Measurements from ENCODE around the gene GJA9.

GJA9 gene

DNA sequence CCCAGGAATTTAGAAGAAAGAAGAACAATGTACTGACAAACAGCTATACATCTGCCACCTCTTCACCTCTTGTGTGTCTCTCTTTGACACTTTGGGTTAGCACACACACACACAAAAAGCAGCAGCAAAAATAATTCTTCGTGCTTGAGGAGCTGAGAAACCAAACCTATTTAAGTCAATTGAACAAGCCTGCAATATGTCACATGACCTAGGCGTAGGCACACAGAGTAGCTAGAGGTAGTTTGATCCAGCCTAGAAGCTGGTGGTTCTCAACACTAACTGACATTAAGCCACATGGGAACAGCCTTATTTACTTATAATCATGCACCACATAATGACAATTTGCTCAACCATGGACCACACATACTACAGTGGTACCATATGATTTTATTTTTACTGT lies 54.1 kb downstream of the GJA9 start:
- H3K27ac ChIP-seq (ENCODE audit: poor library complexity, severe bottlenecking), result no peak overlapping the region
- H3K9me3 ChIP-seq (ENCODE audit: severe bottlenecking), result no peaks in the 10 kb centered on the region
- ATAC-seq (ENCODE audit: low read depth) (no peak), DNase-seq (ENCODE audit: low spot score) (no peak)
- H3K4me1 ChIP-seq (ENCODE audit: insufficient read depth, poor library complexity, severe bottlenecking), result no peaks in the 10 kb centered on the region
- no peak overlapping the region for H3K4me3 ChIP-seq (ENCODE audit: severe bottlenecking)
- TF ChIP-seq, protein P1, sequence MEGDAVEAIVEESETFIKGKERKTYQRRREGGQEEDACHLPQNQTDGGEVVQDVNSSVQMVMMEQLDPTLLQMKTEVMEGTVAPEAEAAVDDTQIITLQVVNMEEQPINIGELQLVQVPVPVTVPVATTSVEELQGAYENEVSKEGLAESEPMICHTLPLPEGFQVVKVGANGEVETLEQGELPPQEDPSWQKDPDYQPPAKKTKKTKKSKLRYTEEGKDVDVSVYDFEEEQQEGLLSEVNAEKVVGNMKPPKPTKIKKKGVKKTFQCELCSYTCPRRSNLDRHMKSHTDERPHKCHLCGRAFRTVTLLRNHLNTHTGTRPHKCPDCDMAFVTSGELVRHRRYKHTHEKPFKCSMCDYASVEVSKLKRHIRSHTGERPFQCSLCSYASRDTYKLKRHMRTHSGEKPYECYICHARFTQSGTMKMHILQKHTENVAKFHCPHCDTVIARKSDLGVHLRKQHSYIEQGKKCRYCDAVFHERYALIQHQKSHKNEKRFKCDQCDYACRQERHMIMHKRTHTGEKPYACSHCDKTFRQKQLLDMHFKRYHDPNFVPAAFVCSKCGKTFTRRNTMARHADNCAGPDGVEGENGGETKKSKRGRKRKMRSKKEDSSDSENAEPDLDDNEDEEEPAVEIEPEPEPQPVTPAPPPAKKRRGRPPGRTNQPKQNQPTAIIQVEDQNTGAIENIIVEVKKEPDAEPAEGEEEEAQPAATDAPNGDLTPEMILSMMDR (IDR thresholded peaks at IDR 0.05; ENCODE audit: poor library complexity, severe bottlenecking), result no peak
- H3K36me3 ChIP-seq (ENCODE audit: low read depth), result no peaks in the 10 kb centered on the region
- H3K27me3 ChIP-seq (ENCODE audit: insufficient read depth, poor library complexity, severe bottlenecking), result peaks cover 4% of the 10 kb centered on the region

- Histone ChIP-seq H3K4me3 (ENCODE audit: severe bottlenecking) (no peak overlapping the region), H3K9me3 (ENCODE audit: severe bottlenecking) (no peaks in the 10 kb centered on the region)
- ATAC-seq (ENCODE audit: low read depth), result no peak
Observed at GRCh38 chr1:38826886-38827285, 54.5 kb downstream of the GJA9 start.

GRCh38 chr1:38826262-38826661 lies 55.1 kb downstream of the GJA9 start:
- DNase-seq (ENCODE audit: low spot score), result no peak
- Histone ChIP-seq H3K9me3 (ENCODE audit: severe bottlenecking) (no peaks in the 10 kb centered on the region), H3K27me3 (ENCODE audit: insufficient read depth, poor library complexity, severe bottlenecking) (no peaks in the 10 kb centered on the region), H3K36me3 (ENCODE audit: low read depth) (no peaks in the 10 kb centered on the region), H3K4me3 (ENCODE audit: severe bottlenecking) (no peak overlapping the region), H3K4me1 (ENCODE audit: insufficient read depth, poor library complexity, severe bottlenecking) (no peaks in the 10 kb centered on the region), H3K27ac (ENCODE audit: poor library complexity, severe bottlenecking) (no peak overlapping the region)
- TF ChIP-seq, protein P1 (IDR thresholded peaks at IDR 0.05; ENCODE audit: poor library complexity, severe bottlenecking), result no peak
- no peak for ATAC-seq (ENCODE audit: low read depth)

More at GRCh38 chr1:38826886-38827285, 54.5 kb downstream of the GJA9 start:
- TF ChIP-seq, protein P1 (IDR thresholded peaks at IDR 0.05; ENCODE audit: poor library complexity, severe bottlenecking), result no peak
- Histone ChIP-seq H3K27ac (ENCODE audit: poor library complexity, severe bottlenecking) (no peak overlapping the region), H3K27me3 (ENCODE audit: insufficient read depth, poor library complexity, severe bottlenecking) (peaks cover 4% of the 10 kb centered on the region), H3K4me1 (ENCODE audit: insufficient read depth, poor library complexity, severe bottlenecking) (no peaks in the 10 kb centered on the region), H3K36me3 (ENCODE audit: low read depth) (no peaks in the 10 kb centered on the region)
- no peak for DNase-seq (ENCODE audit: low spot score)
